K562 (cell line): ENCODE results near the gene SMCO3. TPM values are rescaled to one million over a fixed set of nuclear protein-coding genes. Genes with fewer than 3 reads are reported as not detected.

Experiments used
- ATAC-seq: fragments of 200-7000 bp; cut with Tn5 transposase; 3 replicates; pipeline ENCODE4 v1.9.1; 2020; ENCODE audit warnings: moderate library complexity
- BruUV-seq: library from RNA; stranded (reverse); fragments of 400-500 nt; replicated peaks from 2 replicates; lab custom pipeline; 2021; lab: Mats Ljungman, UMichigan
- CTCF ChIA-PET: fragments of 300-600 bp; formaldehyde crosslinking; extraction: SDS; loops from one replicate; lab custom pipeline; 2021; ENCODE audit warnings: low intra/inter-chr PET ratio; lab: Yijun Ruan, JAX
- POLR2A ChIA-PET: fragments of 300-600, 350-650 bp; sonication (Branson Sonifier 250); formaldehyde crosslinking; extraction: SDS; loops from one replicate; lab custom pipeline; 2021; ENCODE audit warnings: antibody characterized with exemption, inconsistent platforms; lab: Yijun Ruan, JAX
- DNase-seq, 4 experiments: peaks; one replicate each; pipeline versions ENCODE4 v3.0.0 to v3.0.0-alpha.2; 2011 to 2018; ENCODE audit warnings: low spot score in 3 of 4, mixed read lengths in 3 of 4; ENCODE audit errors: extremely low read depth in 1 of 4
- FAIRE-seq: peaks from 2 replicates; lab custom pipeline; 2011; peaks lifted over from hg19 to GRCh38; lab: Jason Lieb, UNC
- H2AFZ ChIP-seq: 2 replicates; pipeline ENCODE4 v1.6.0; 2011; ENCODE audit warnings: low read depth, low read length, control low read depth, inconsistent platforms
- H3K27ac ChIP-seq: fragments of 200-600 bp; 3 replicates; pipeline ENCODE4 v1.8.0; 2011; ENCODE audit warnings: low read depth, mild to moderate bottlenecking, control low read depth, inconsistent platforms, low read length, moderate library complexity, mixed read lengths; ENCODE audit errors: extremely low read depth
- H3K27me3 ChIP-seq, 2 experiments: fragments of 300-600 bp in 1 of 2; 2 replicates in 1 of 2; 3 replicates in 1 of 2; pipeline versions ENCODE4 v1.6.0 to v1.8.0; 2011; ENCODE audit warnings: inconsistent platforms in 2 of 2, low read length in 2 of 2, mild to moderate bottlenecking in 1 of 2, mixed read lengths in 1 of 2, moderate library complexity in 1 of 2; ENCODE audit not compliant: control insufficient read depth in 2 of 2, insufficient read depth in 2 of 2
- H3K36me3 ChIP-seq: fragments of 300-600 bp; 3 replicates; pipeline ENCODE4 v1.8.0; 2011; ENCODE audit warnings: mild to moderate bottlenecking, low read length, inconsistent platforms; ENCODE audit not compliant: control insufficient read depth, insufficient read depth
- H3K4me1 ChIP-seq, 2 experiments: fragments of 200-600 bp in 1 of 2; replicated peaks in 1 of 2; 2 replicates in 1 of 2; 3 replicates in 1 of 2; pipeline versions ENCODE4 v1.5.1 to v1.8.0; 2011; ENCODE audit warnings: inconsistent platforms in 2 of 2, low read length in 2 of 2, mild to moderate bottlenecking in 1 of 2, mixed read lengths in 1 of 2, moderate library complexity in 1 of 2; ENCODE audit not compliant: control insufficient read depth in 2 of 2, insufficient read depth in 2 of 2
- H3K4me2 ChIP-seq: 2 replicates; pipeline ENCODE4 v1.6.1; 2011; ENCODE audit warnings: low read length, control low read depth, inconsistent platforms, mixed read lengths; ENCODE audit not compliant: insufficient read depth
- H3K4me3 ChIP-seq: fragments of 200-600 bp; sonication (generic), shearing (Covaris generic); 2 replicates; pipeline ENCODE4 v1.5.1; 2016; ENCODE audit warnings: control low read depth, inconsistent platforms
- H3K79me2 ChIP-seq: fragments of 200-600 bp; 3 replicates; pipeline ENCODE4 v1.8.0; 2011; ENCODE audit warnings: low read length, inconsistent platforms; ENCODE audit not compliant: control insufficient read depth, insufficient read depth
- H3K9ac ChIP-seq, 2 experiments: 2 replicates each; pipeline versions ENCODE4 v1.6.0 to v1.6.1; 2011; ENCODE audit warnings: low read depth in 2 of 2, low read length in 2 of 2, control low read depth in 1 of 2, inconsistent platforms in 1 of 2, mild to moderate bottlenecking in 1 of 2, mixed read lengths in 1 of 2; ENCODE audit not compliant: insufficient read depth in 1 of 2
- H3K9me1 ChIP-seq: one replicate; pipeline ENCODE4 v1.6.0; 2011; ENCODE audit warnings: inconsistent platforms, mild to moderate bottlenecking, low read length, moderate library complexity; ENCODE audit not compliant: control insufficient read depth, insufficient read depth
- H3K9me3 ChIP-seq: replicated peaks from 2 replicates; pipeline ENCODE4 v1.5.1; 2011; ENCODE audit warnings: low read depth, low read length, inconsistent platforms; ENCODE audit not compliant: control insufficient read depth, insufficient read depth
- H4K20me1 ChIP-seq: replicated peaks from 2 replicates; pipeline ENCODE4 v1.6.1; 2011; ENCODE audit warnings: low read length, inconsistent platforms, mixed read lengths; ENCODE audit not compliant: control insufficient read depth, insufficient read depth
- CBX1 ChIP-seq: sonication (generic); IDR thresholded peaks from 2 replicates; pipeline ENCODE4 v1.6.1; 2016; ENCODE audit warnings: antibody characterized with exemption, low read depth, mild to moderate bottlenecking
- ETV5 ChIP-seq: sonication (generic); formaldehyde crosslinking; IDR thresholded peaks from 2 replicates; pipeline ENCODE4 v1.4.0; 2020; ENCODE audit warnings: low read depth, mild to moderate bottlenecking, missing genetic modification reagents
- HCFC1 ChIP-seq: IDR thresholded peaks from 2 replicates; pipeline ENCODE4 v1.6.1; 2012; ENCODE audit warnings: low read depth, low read length, improper control_type of control experiment
- KAT7 ChIP-seq: sonication (generic); formaldehyde crosslinking; IDR thresholded peaks from 2 replicates; pipeline ENCODE4 v1.8.0; 2022; ENCODE audit warnings: missing genetic modification reagents, mild to moderate bottlenecking, borderline replicate concordance
- KLF1 ChIP-seq: fragments of 450-650 bp; IDR thresholded peaks from 2 replicates; pipeline ENCODE4 v1.6.1; 2016; ENCODE audit warnings: missing genetic modification characterization, missing compliant biosample characterization
- PHTF2 ChIP-seq: fragments of 250-450 bp; sonication (Bioruptor Pico); IDR thresholded peaks from 2 replicates; pipeline ENCODE4 v1.5.0; 2021; ENCODE audit warnings: mild to moderate bottlenecking
- PKNOX1 ChIP-seq: fragments of 450-650 bp; IDR thresholded peaks from 2 replicates; pipeline ENCODE4 v1.6.1; 2016
- POU5F1 ChIP-seq: fragments of 150-350 bp; IDR thresholded peaks from 2 replicates; pipeline ENCODE4 v1.6.1; 2014; ENCODE audit warnings: borderline replicate concordance, low read length, low read depth, mild to moderate bottlenecking; ENCODE audit not compliant: partially characterized antibody
- RBM15 ChIP-seq: fragments of 200-400 bp; formaldehyde crosslinking; IDR thresholded peaks from 2 replicates; pipeline ENCODE4 v1.6.1; 2018; ENCODE audit warnings: mild to moderate bottlenecking, low read length, moderate library complexity; ENCODE audit not compliant: insufficient read depth
- SIRT6 ChIP-seq: IDR thresholded peaks from one replicate; pipeline ENCODE4 v1.6.1; 2012; ENCODE audit warnings: low read depth, mild to moderate bottlenecking, control low read depth, inconsistent platforms, low read length, moderate library complexity
- ZBTB12 ChIP-seq: fragments of 250-450 bp; sonication (Bioruptor Pico); IDR thresholded peaks from 2 replicates; pipeline ENCODE4 v1.4.0; 2020
- ZBTB7A ChIP-seq: IDR thresholded peaks from 2 replicates; pipeline ENCODE4 v1.6.1; 2011; ENCODE audit warnings: low read depth, mild to moderate bottlenecking, low read length, moderate library complexity, borderline replicate concordance; ENCODE audit not compliant: control insufficient read depth
- ZKSCAN3 ChIP-seq: fragments of 250-450 bp; sonication (Bioruptor Pico); IDR thresholded peaks from 2 replicates; pipeline ENCODE4 v1.4.0; 2020
- ZNF311 ChIP-seq: fragments of 250-450 bp; sonication (Bioruptor Pico); IDR thresholded peaks from 2 replicates; pipeline ENCODE4 v1.4.0; 2020; ENCODE audit warnings: mild to moderate bottlenecking, moderate library complexity
- ZNF511 ChIP-seq: sonication (generic); formaldehyde crosslinking; IDR thresholded peaks from 2 replicates; pipeline ENCODE4 v1.8.0; 2022; ENCODE audit warnings: mild to moderate bottlenecking, missing genetic modification reagents
- ZNF512 ChIP-seq: IDR thresholded peaks from 2 replicates; pipeline ENCODE4 v1.6.1; 2016; ENCODE audit warnings: missing genetic modification characterization, missing compliant biosample characterization
- ZNF785 ChIP-seq: fragments of 250-450 bp; sonication (Bioruptor Pico); IDR thresholded peaks from 2 replicates; pipeline ENCODE4 v1.4.0; 2020; ENCODE audit warnings: mild to moderate bottlenecking
- ZNF830 ChIP-seq: fragments of 250-450 bp; sonication (Bioruptor Pico); IDR thresholded peaks from 2 replicates; pipeline ENCODE4 v1.5.0; 2021; ENCODE audit warnings: mild to moderate bottlenecking
- WGBS: fragments of 100-300 bp; shearing (Covaris generic); methylation state at CpG from one replicate; pipeline ENCODE4 v1.1.6; 2016; ENCODE audit warnings: low coverage, mixed read lengths; ENCODE audit not compliant: insufficient coverage; ENCODE audit errors: missing lambda C conversion rate; 5-methylcytosine and 5-hydroxymethylcytosine counted together
- in situ Hi-C: fragments of 300-500 bp; cut with MboI; formaldehyde crosslinking; loops from 4 replicates; pipeline ENCODE4 v1.15.0; 2018; ENCODE audit warnings: inconsistent platforms, mixed read lengths
- intact Hi-C: fragments of 100-400 bp; cut with micrococcal nuclease; formaldehyde crosslinking; loops from 2 replicates; pipeline ENCODE4 v1.14.2; 2022
- polyA plus RNA-seq, 8 experiments: library from polyadenylated mRNA; depleted of rRNA in 4 of 8; stranded (reverse) in 5 of 8; unstranded in 3 of 8; fragments of >200 nt; fragmentation: Nextera tagmentation in 2 of 8; fragmentation: Illumina TruSeq in 1 of 8; extraction: Ambion mirVana in 2 of 8; extraction: Trizol in 1 of 8; gene quantifications; 2 replicates each; pipeline versions ENCODE4 v1.2.1 to v1.2.3, GENCODE V29; 2011 to 2014; ENCODE audit warnings: inconsistent platforms in 1 of 8, missing spikeins in 1 of 8
- total RNA-seq, 7 experiments: library from RNA; depleted of rRNA in 6 of 7; stranded (reverse); fragments of >200 nt in 6 of 7; fragmentation: Illumina TruSeq in 2 of 7; extraction: Trizol in 2 of 7; gene quantifications; 2 replicates each; pipeline versions ENCODE4 v1.2.1 to v1.2.3, GENCODE V29; 2011 to 2021; ENCODE audit warnings: low replicate concordance in 1 of 7

SMCO3 gene
- total and polyA plus RNA-seq, 9 of the 15 experiments (the other 6 are each of a cell fraction or from before 2014, with no cell fraction given): 0.10 to 0.14 TPM; not detected in 7

GRCh38 chr12:14826491-14826890 is 12.5 kb upstream of the SMCO3 start:
- BruUV-seq: no TSS peak
- CTCF ChIA-PET: no interaction called here
- intact Hi-C loops: no loop called here

More at GRCh38 chr12:14826491-14826890, 12.5 kb upstream of the SMCO3 start:
- Histone ChIP-seq H3K9me3 (no peaks in the 10 kb centered on the region), H3K9ac (no peak overlapping the region), H3K9me1 (no peaks in the 10 kb centered on the region), H3K4me3 (no peak overlapping the region), H3K4me1 (no peaks in the 10 kb centered on the region), H4K20me1 (no peaks in the 10 kb centered on the region), H2AFZ (no peak overlapping the region), H3K27ac (no peak overlapping the region), H3K4me2 (no peak overlapping the region), H3K27me3 (no peaks in the 10 kb centered on the region), H3K79me2 (no peaks in the 10 kb centered on the region), H3K36me3 (no peaks in the 10 kb centered on the region)
- POLR2A ChIA-PET: no interaction called here
- in situ Hi-C loops: no loop called here
- DNase-seq (no peak), FAIRE-seq (no peak), ATAC-seq (no peak)
- 7% methylated on average over 5 of the region's 5 CpGs for WGBS
- TF ChIP-seq ZNF785 (CRISPR knock-in tag) (no peak), ZNF511 (CRISPR knock-in tag) (no peak), RBM15 (no peak), ZKSCAN3 (CRISPR knock-in tag) (no peak), CBX1 (no peak), ZBTB12 (CRISPR knock-in tag) (no peak), KAT7 (CRISPR knock-in tag) (no peak), ZNF512 (tag) (no peak), KLF1 (tag) (no peak), ZNF830 (no peak), ZNF311 (CRISPR knock-in tag) (no peak), PHTF2 (CRISPR knock-in tag) (no peak), ZBTB7A (no peak), PKNOX1 (no peak), SIRT6 (no peak), HCFC1 (no peak), POU5F1 (no peak), ETV5 (CRISPR knock-in tag) (no peak)
